ENCODE measurements around the gene SLC4A1. TPM values are rescaled to one million over a fixed set of nuclear protein-coding genes. Genes with fewer than 3 reads are reported as not detected.

The SLC4A1 gene
- total and polyA plus RNA-seq, 2 of the 13 experiments (the other 11 are each of a cell fraction or from before 2014, with no cell fraction given), result not detected

DNA sequence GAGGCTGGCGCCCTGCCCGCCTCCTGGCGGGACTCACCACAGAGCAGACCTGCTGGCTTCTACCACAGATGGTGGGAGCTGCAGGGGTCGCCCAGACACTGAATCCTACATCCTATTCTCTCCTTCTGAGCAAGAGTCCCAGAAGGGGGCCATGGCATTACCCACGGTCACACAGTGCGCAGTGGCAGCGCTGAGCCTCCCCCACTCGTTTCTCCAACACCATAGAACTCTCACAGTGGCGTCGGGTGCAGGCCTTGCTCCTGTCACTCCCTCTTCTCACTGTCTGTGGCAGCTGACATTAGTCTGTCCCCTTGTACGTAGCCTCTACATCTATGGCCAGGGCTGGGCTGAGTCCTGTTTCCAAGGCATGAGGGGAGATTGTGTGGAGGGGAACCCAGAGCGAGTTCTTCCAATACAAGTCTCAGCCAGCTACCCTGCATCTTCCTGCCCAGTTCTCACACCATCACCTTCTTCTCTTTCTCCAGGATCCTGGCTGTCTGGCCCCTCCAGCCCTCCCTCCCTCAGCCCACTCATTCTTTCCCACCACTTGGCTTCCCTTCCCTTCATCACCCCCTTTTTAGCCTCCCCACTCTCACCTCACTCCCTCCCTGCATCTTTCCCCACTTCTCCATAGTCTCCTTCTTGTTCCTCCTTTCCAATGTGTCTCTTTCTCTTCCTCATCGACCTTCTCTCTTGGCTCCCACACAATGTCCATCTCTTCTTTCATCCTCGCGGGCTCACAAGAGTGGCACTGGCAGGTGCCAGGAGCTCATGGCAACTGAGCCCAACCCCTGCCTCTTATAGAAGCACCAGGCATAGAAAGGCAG lies 54.3 kb downstream of the SLC4A1 start:
- intact Hi-C loops (cut with micrococcal nuclease; ENCODE audit: unreplicated experiment), result no loop called here
- no peak overlapping the region for H2AFZ ChIP-seq (ENCODE audit: low read length)
- H3K27me3 ChIP-seq (ENCODE audit: control insufficient read depth in 1 of 2, insufficient read depth in 2 of 2, low read length in 2 of 2), result no peaks in the 10 kb centered on the region; a peak in 1 of 5 replicates
- BruUV-seq (replicated peaks), result no TSS peak
- no peak overlapping the region for H3K4me2 ChIP-seq (ENCODE audit: low read depth, low read length)
- no peak for TF ChIP-seq TAF1 (CRISPR knock-in tag; IDR thresholded peaks at IDR 0.05)
- 0 out of 2 replicates have a peak, but pooled peaks have one; percentile 10 for TF ChIP-seq ZC3H13 (CRISPR knock-in tag; IDR thresholded peaks at IDR 0.05)
- TF ChIP-seq POLR2AphosphoS5 (IDR thresholded peaks at IDR 0.05; ENCODE audit: low read depth, low read length), result peak; percentile 21; the same call in 1 of the 2 replicates
- 0 out of 2 replicates have a peak, but pooled peaks have one; percentile 27 for TF ChIP-seq EED (CRISPR knock-in tag; IDR thresholded peaks at IDR 0.05)
- no peak for TF ChIP-seq ZSCAN30 (CRISPR knock-in tag; IDR thresholded peaks at IDR 0.05)
- TF ChIP-seq ZBTB37 (CRISPR knock-in tag; IDR thresholded peaks at IDR 0.05), result no peak
- no peak for TF ChIP-seq HCFC1 (IDR thresholded peaks at IDR 0.05; ENCODE audit: low read depth, low read length)
- peak; percentile 55 for TF ChIP-seq AGO2 (optimal IDR thresholded peaks at IDR 0.05; ENCODE audit: low read depth, low read length)
- TF ChIP-seq POLR2A (IDR thresholded peaks at IDR 0.05; ENCODE audit: insufficient read depth in 1 of 2, low read depth in 2 of 2, low read length in 2 of 2), result 0 out of 4 replicates have a peak, but pooled peaks of 1 of the 2 experiments have one; percentile 27
- no peak for TF ChIP-seq MED13 (CRISPR knock-in tag; IDR thresholded peaks at IDR 0.05)
- 0 out of 2 replicates have a peak, but pooled peaks have one; percentile 3 for TF ChIP-seq ZFP91 (CRISPR knock-in tag; IDR thresholded peaks at IDR 0.05; ENCODE audit: borderline replicate concordance)
- TF ChIP-seq TGIF2 (CRISPR knock-in tag; IDR thresholded peaks at IDR 0.05), result no peak
- peak; percentile 25; the same call in 1 of the 2 replicates for TF ChIP-seq RBFOX2 (IDR thresholded peaks at IDR 0.05; ENCODE audit: low read depth, low read length)
- peak; percentile 19; the same call in 1 of the 2 replicates for TF ChIP-seq POLR2G (IDR thresholded peaks at IDR 0.05; ENCODE audit: low read depth, low read length)
- TF ChIP-seq, protein P1, sequence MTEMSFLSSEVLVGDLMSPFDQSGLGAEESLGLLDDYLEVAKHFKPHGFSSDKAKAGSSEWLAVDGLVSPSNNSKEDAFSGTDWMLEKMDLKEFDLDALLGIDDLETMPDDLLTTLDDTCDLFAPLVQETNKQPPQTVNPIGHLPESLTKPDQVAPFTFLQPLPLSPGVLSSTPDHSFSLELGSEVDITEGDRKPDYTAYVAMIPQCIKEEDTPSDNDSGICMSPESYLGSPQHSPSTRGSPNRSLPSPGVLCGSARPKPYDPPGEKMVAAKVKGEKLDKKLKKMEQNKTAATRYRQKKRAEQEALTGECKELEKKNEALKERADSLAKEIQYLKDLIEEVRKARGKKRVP (CRISPR knock-in tag; IDR thresholded peaks at IDR 0.05), result no peak
- no peaks in the 10 kb centered on the region for H4K20me1 ChIP-seq (ENCODE audit: insufficient read depth, low read length)
- DNase-seq (ENCODE audit: low spot score) (no peak), FAIRE-seq (no peak), ATAC-seq (no peak)
- POLR2A ChIA-PET, result interaction anchor here (1.6 kb wide), 1 partner anchor 27 kb away, joined by 5 read pairs; the partner anchor contains the start of gene TMUB2
- WGBS (ENCODE audit: low lambda C conversion rate), result 96% methylated on average over 15 of the region's 15 CpGs
- H3K79me2 ChIP-seq (ENCODE audit: insufficient read depth, low read length), result peaks cover 21% of the 10 kb centered on the region
- H3K4me3 ChIP-seq (replicated peaks in 1 of 3; ENCODE audit: insufficient read depth in 1 of 3, low read depth in 2 of 3, low read length in 3 of 3), result no peak overlapping the region
- H3K9me3 ChIP-seq (ENCODE audit: low read length), result no peaks in the 10 kb centered on the region
- peaks cover 17% of the 10 kb centered on the region for H3K4me1 ChIP-seq (ENCODE audit: insufficient read depth, low read length)
- H3K36me3 ChIP-seq (replicated peaks in 1 of 2; ENCODE audit: control insufficient read depth in 1 of 2, insufficient read depth in 2 of 2, low read length in 2 of 2), result peaks cover 38 to 69% of the 10 kb centered on the region in 2 experiments
- CTCF ChIA-PET (ENCODE audit: low intra/inter-chr PET ratio, low total read pairs), result no interaction called here
- H3K27ac ChIP-seq (ENCODE audit: extremely low read length, insufficient read depth, low read length), result no peak overlapping the region
- in situ Hi-C loops (cut with HindIII; ENCODE audit: extremely low pct_ligation_motif_present, low pct_unique_long_range_greater_than_20kb), result no loop called here
- no peak overlapping the region for H3K9ac ChIP-seq (ENCODE audit: insufficient read depth, low read depth, low read length)
